ENCODE results near the gene ARMC7. TPM values are rescaled to one million over a fixed set of nuclear protein-coding genes. Genes with fewer than 3 reads are reported as not detected.

ARMC7 gene
- total and polyA plus RNA-seq, 4 experiments from 2014 or later: 1.3 to 21.9 (median 11.7) TPM

DNA sequence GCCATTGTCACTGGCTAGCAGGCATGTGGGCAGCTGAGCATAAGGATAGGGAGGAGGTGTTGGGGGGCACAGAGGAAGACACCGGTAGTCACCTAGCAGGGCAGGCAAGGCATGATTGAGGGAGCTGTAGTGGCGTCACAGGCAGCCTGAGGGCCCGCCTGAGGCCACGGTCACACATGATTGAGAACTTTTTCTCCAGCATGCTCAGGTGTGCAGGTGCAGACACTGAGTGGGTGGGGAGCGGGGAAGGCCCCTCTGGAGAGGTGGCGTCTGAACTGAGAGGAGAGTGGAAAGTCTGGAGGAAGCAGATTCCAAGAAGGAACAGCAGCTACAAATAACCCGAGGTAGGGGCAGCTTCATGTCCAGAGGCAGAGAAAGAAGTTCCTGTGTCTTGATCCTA, 10.9 kb upstream of the ARMC7 start:
- Mint-ChIP-seq H3K9me3 (no peaks in the 10 kb centered on the region), H3K4me1 (peaks cover 0 to 4% (median 0%) of the 10 kb centered on the region in 4 donors), H3K36me3 (peaks cover 0 to 4% of the 10 kb centered on the region in 2 donors), H3K27ac (peak overlapping the region in 3 of 7 donors; percentile 3 to 73 (median 58)), H3K27me3 (no peaks in the 10 kb centered on the region), H3K4me3 (no peak overlapping the region)
- Histone ChIP-seq H3K36me3 (ENCODE audit: insufficient read depth, low read length) (no peaks in the 10 kb centered on the region), H3K4me1 (ENCODE audit: insufficient read depth, low read length) (no peaks in the 10 kb centered on the region), H3K4me3 (ENCODE audit: low read length in 2 of 2) (no peak overlapping the region), H3K27me3 (ENCODE audit: insufficient read depth, low read length) (no peaks in the 10 kb centered on the region), H3K27ac (ENCODE audit: low read depth, low read length) (no peak overlapping the region), H3K9me3 (ENCODE audit: control insufficient read depth in 1 of 2, low read length in 2 of 2) (no peaks in the 10 kb centered on the region)
- ChIA-PET POLR2A (ENCODE audit: partially characterized antibody) (no interaction called here), CTCF (ENCODE audit: partially characterized antibody) (no interaction called here)
- intact Hi-C loops (cut with micrococcal nuclease): no loop called here
- no peak for DNase-seq

DNA sequence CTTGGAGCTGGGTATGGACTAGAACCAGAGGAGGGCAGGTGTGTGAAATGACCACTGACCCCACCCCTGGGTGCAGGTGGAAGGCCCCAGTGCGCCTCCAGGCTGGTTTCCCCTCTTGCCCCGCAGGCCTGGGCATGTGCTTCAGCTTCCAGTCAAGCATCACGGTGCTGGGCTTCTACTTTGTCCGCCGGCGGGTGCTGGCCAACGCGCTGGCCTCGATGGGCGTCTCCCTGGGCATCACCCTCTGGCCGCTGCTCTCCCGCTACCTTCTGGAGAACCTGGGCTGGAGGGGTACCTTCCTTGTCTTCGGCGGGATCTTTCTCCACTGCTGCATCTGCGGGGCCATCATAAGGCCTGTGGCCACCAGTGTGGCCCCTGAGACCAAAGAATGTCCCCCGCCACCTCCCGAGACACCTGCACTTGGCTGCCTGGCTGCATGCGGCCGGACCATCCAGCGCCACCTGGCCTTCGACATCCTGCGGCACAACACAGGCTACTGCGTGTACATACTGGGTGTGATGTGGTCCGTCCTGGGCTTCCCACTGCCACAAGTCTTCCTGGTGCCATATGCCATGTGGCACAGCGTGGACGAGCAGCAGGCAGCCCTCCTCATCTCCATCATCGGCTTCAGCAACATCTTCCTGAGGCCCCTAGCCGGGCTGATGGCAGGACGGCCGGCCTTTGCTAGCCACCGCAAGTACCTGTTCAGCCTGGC, 9.7 kb upstream of the ARMC7 start:
- Mint-ChIP-seq H3K4me3 (no peak overlapping the region), H3K9me3 (no peaks in the 10 kb centered on the region), H3K4me1 (peaks cover 0 to 4% (median 0%) of the 10 kb centered on the region in 4 donors), H3K27ac (no peak overlapping the region), H3K27me3 (no peaks in the 10 kb centered on the region), H3K36me3 (peaks cover 0 to 4% of the 10 kb centered on the region in 2 donors)
- ChIA-PET CTCF (ENCODE audit: partially characterized antibody) (no interaction called here), POLR2A (ENCODE audit: partially characterized antibody) (interaction anchor here (2.0 kb wide), 1 partner anchor 10 kb away, joined by 4 read pairs; the partner anchor contains the start of gene ARMC7)
- DNase-seq: no peak
- Histone ChIP-seq H3K27ac (ENCODE audit: low read depth, low read length) (no peak overlapping the region), H3K36me3 (ENCODE audit: insufficient read depth, low read length) (no peaks in the 10 kb centered on the region), H3K27me3 (ENCODE audit: insufficient read depth, low read length) (no peaks in the 10 kb centered on the region), H3K4me3 (ENCODE audit: low read length in 2 of 2) (no peak overlapping the region), H3K9me3 (ENCODE audit: control insufficient read depth in 1 of 2, low read length in 2 of 2) (no peaks in the 10 kb centered on the region), H3K4me1 (ENCODE audit: insufficient read depth, low read length) (no peaks in the 10 kb centered on the region)
- intact Hi-C loops (cut with micrococcal nuclease): no loop called here

DNA sequence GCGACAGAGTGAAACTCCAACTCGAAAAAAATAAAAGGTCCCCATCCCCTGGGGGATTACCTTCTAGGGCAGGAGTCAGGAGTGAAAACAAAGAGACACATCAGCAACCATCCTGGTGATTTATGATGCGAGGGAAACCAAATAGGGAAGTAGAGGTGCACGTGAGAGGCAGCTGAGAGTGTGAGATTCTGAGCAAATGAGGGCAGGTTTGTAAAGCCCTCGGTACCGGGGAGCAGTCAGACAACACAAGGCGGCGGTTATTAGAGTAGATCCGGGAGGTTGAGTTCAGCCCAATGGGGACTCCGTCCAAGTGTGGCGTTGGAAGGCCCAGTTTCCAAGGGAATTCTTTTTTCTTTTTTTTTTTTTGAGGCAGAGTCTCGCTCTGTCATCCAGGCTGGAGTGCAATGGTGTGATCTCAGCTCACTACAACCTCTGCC, 7.4 kb upstream of the ARMC7 start:
- no peak for DNase-seq
- intact Hi-C loops (cut with micrococcal nuclease): no loop called here
- no peak overlapping the region for H3K27ac ChIP-seq (ENCODE audit: low read depth, low read length)
- ChIA-PET CTCF (ENCODE audit: partially characterized antibody) (no interaction called here), POLR2A (ENCODE audit: partially characterized antibody) (interaction anchor here (2.0 kb wide), 1 partner anchor 7 kb away, joined by 4 read pairs; the partner anchor contains the start of gene ARMC7)
- Mint-ChIP-seq H3K27ac (peak overlapping the region in 1 of 7 donors; percentile 47), H3K36me3 (peaks cover 0 to 4% of the 10 kb centered on the region in 2 donors), H3K4me1 (peaks cover 0 to 4% (median 0%) of the 10 kb centered on the region in 4 donors), H3K9me3 (no peaks in the 10 kb centered on the region), H3K4me3 (no peak overlapping the region), H3K27me3 (no peaks in the 10 kb centered on the region)
- no peak overlapping the region for H3K4me3 ChIP-seq (ENCODE audit: low read length in 2 of 2)
- H3K9me3 ChIP-seq (ENCODE audit: control insufficient read depth in 1 of 2, low read length in 2 of 2): no peaks in the 10 kb centered on the region
- H3K36me3 ChIP-seq (ENCODE audit: insufficient read depth, low read length): no peaks in the 10 kb centered on the region
- no peaks in the 10 kb centered on the region for H3K27me3 ChIP-seq (ENCODE audit: insufficient read depth, low read length)
- H3K4me1 ChIP-seq (ENCODE audit: insufficient read depth, low read length): no peaks in the 10 kb centered on the region

DNA sequence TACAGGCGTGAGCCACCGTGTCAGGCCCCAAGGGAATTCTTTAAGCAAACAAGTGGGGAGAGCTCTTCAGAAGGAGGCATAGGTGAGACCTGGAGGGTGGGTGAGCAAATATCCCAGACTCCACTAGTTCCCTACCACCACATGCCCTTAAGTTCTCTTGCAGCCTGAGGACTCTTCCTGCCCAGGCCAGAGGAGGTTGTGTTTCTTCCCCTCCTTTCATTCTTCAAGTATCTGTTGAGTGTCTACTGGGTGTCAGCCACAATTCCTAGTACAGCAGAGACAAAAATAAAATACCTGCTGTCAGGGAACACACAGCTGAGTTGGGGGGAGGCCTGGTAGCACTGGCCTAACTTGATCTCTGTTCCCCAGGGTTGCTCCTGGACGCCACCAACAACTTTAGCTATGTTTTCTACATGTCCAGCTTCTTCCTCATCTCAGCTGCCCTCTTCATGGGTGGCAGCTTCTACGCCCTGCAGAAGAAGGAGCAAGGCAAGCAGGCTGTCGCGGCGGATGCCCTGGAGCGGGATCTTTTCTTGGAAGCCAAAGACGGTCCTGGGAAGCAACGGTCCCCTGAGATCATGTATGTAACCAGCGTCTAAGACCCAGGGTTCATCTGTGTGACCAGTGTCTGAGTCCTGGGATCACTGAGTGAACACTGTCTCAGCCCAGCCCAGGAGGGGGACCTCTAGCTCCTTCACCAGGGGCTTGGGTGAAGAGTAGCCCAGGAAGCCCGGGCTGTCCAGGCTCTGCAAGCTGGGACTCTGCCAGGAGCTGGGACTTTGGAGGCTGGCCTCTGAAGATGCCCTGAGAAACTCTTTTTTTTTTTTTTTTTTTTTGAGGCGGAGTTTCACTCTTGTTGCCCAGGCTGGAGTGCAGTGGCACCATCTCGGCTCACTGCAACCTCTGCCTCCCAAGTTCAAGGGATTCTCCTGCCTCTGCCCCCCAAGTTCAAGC, 5.9 kb upstream of the ARMC7 start:
- ChIA-PET POLR2A (ENCODE audit: partially characterized antibody) (no interaction called here), CTCF (ENCODE audit: partially characterized antibody) (interaction anchor here (0.7 to 3.7 kb wide), 4 partner anchors 11 to 142 kb away, joined by 3 to 26 read pairs (median 4); no protein-coding TSS in a partner anchor)
- Histone ChIP-seq H3K4me1 (ENCODE audit: insufficient read depth, low read length) (peaks cover 4% of the 10 kb centered on the region), H3K27ac (ENCODE audit: low read depth, low read length) (no peak overlapping the region), H3K36me3 (ENCODE audit: insufficient read depth, low read length) (no peaks in the 10 kb centered on the region), H3K9me3 (ENCODE audit: control insufficient read depth in 1 of 2, low read length in 2 of 2) (no peaks in the 10 kb centered on the region), H3K4me3 (ENCODE audit: low read length in 2 of 2) (no peak overlapping the region), H3K27me3 (ENCODE audit: insufficient read depth, low read length) (no peaks in the 10 kb centered on the region)
- Mint-ChIP-seq H3K27me3 (no peaks in the 10 kb centered on the region), H3K4me1 (peaks cover 3 to 7% (median 5%) of the 10 kb centered on the region in 4 donors), H3K36me3 (peaks cover 0 to under 1% of the 10 kb centered on the region in 2 donors), H3K4me3 (no peak overlapping the region), H3K9me3 (no peaks in the 10 kb centered on the region), H3K27ac (peak overlapping the region in 2 of 7 donors; percentile 36 to 42)
- intact Hi-C loops (cut with micrococcal nuclease): no loop called here
- DNase-seq: no peak

DNA sequence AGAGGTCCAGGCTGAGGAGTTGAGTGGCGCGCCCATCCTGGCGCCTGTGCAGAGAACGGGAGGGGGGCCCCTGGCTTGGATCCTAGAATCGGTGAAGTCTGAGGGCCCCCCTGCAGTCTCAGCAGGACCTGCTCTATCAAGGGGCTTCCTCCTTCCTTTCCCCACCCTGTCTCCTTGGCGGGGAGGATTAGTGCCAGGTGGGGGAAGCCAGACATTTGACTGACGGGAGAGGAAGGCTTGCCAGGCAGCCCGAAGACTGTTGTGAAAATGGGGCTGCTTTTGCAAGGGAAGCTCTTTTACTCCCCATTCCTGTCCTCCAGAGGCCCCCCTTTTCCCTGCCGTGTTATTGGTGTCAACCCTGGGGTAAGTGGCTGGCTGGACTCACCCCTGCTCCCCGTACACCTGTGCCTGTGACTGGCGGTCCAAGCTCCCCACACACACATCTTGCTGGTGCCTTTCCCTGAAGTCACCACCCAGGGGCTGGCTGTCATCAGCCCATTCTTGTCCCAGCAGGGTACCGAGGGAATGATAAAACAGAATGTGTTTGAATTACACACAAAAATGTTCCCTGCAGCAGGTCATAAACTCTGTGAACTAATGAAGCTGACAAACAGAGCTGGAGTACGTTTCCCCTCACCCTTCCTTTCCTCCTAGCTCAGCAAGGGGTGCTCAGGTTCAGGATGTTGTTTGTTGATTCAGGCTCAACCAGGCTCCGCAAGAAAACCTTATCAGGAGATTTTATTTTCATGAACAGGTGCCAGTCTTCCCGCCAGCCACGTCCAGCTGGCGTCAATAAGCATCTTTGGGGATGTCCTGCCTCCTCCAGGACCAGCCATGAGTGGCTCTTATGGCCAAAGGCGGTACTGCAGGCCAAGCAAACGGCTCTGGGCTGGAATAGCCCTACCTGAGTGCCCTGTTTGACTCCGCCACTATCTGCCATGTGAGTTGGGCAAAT, 4.4 kb upstream of the ARMC7 start:
- Mint-ChIP-seq H3K4me3 (no peak overlapping the region), H3K36me3 (peaks cover 0 to 1% of the 10 kb centered on the region in 2 donors), H3K27me3 (no peaks in the 10 kb centered on the region), H3K4me1 (peaks cover 5 to 12% (median 9%) of the 10 kb centered on the region in 4 donors), H3K27ac (peak overlapping the region in 2 of 7 donors; percentile 42 to 77), H3K9me3 (no peaks in the 10 kb centered on the region)
- Histone ChIP-seq H3K27ac (ENCODE audit: low read depth, low read length) (no peak overlapping the region), H3K9me3 (ENCODE audit: control insufficient read depth in 1 of 2, low read length in 2 of 2) (no peaks in the 10 kb centered on the region), H3K4me1 (ENCODE audit: insufficient read depth, low read length) (peaks cover 11% of the 10 kb centered on the region), H3K27me3 (ENCODE audit: insufficient read depth, low read length) (no peaks in the 10 kb centered on the region), H3K36me3 (ENCODE audit: insufficient read depth, low read length) (no peaks in the 10 kb centered on the region), H3K4me3 (ENCODE audit: low read length in 2 of 2) (no peak overlapping the region)
- no peak for DNase-seq
- intact Hi-C loops (cut with micrococcal nuclease): no loop called here
- CTCF ChIA-PET (ENCODE audit: partially characterized antibody): interaction anchor here (0.5 to 3.7 kb wide), 10 partner anchors 9 to 144 kb away, joined by 3 to 26 read pairs (median 4); no protein-coding TSS in a partner anchor
- POLR2A ChIA-PET (ENCODE audit: partially characterized antibody): interaction anchor here (1.4 to 1.7 kb wide), 2 partner anchors 17 to 165 kb away, joined by 3 to 5 read pairs; partner anchors contain the start of genes MIF4GD and SLC16A5

DNA sequence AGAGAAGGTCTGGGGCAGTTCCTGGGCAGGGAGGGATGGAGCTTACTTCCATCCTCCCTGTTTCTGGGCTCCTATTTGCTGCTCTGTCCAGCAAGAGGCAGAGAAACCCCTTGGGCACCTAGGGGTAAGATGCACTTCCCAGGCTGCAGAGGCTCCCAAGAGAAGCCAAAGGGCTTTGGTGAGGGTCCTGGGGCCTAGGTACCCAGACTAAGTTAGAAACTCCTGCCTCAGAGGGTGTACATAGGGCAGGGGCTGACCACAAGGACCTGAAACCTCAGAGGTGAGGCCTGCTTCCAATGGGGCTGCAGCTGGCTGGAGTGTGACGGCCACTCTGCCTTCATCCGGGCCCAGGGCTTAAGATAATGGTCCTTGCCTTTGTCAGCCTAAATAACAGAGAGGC, 1.6 kb upstream of the ARMC7 start:
- H3K27ac Mint-ChIP-seq: peak overlapping the region in 1 of 7 donors; percentile 76
- Histone ChIP-seq H3K4me3 (ENCODE audit: low read length in 2 of 2) (no peak overlapping the region), H3K4me1 (ENCODE audit: insufficient read depth, low read length) (peaks cover 31% of the 10 kb centered on the region), H3K9me3 (ENCODE audit: control insufficient read depth in 1 of 2, low read length in 2 of 2) (no peaks in the 10 kb centered on the region), H3K36me3 (ENCODE audit: insufficient read depth, low read length) (no peaks in the 10 kb centered on the region), H3K27me3 (ENCODE audit: insufficient read depth, low read length) (no peaks in the 10 kb centered on the region), H3K27ac (ENCODE audit: low read depth, low read length) (no peak overlapping the region)
- DNase-seq: no peak
- peaks cover 5 to 7% of the 10 kb centered on the region in 2 donors for H3K36me3 Mint-ChIP-seq
- H3K4me1 Mint-ChIP-seq: peaks cover 16 to 30% (median 23%) of the 10 kb centered on the region in 4 donors
- no peaks in the 10 kb centered on the region for H3K9me3 Mint-ChIP-seq
- POLR2A ChIA-PET (ENCODE audit: partially characterized antibody): interaction anchor here (1.3 kb wide), 1 partner anchor 39 kb away, joined by 3 read pairs; no protein-coding TSS in a partner anchor
- intact Hi-C loops (cut with micrococcal nuclease): loop anchor here (2.0 kb wide), 1 partner anchor 21 kb away; the partner anchor contains the start of gene SLC16A5
- H3K4me3 Mint-ChIP-seq: peak overlapping the region; percentile 88 to 92 (median 89)
- H3K27me3 Mint-ChIP-seq: no peaks in the 10 kb centered on the region
- CTCF ChIA-PET (ENCODE audit: partially characterized antibody): interaction anchor here (0.7 kb wide), 1 partner anchor 147 kb away, joined by 3 read pairs; no protein-coding TSS in a partner anchor

Data from CD4-positive, alpha-beta memory T cell (primary cell).